ENCODE measurements around the gene RASAL3.
"Not testable (repeated sequence)": the region's sequence is repeated elsewhere in the genome, so short reads cannot be mapped to it uniquely, and the experiment has no call there.

Gene RASAL3

DNA sequence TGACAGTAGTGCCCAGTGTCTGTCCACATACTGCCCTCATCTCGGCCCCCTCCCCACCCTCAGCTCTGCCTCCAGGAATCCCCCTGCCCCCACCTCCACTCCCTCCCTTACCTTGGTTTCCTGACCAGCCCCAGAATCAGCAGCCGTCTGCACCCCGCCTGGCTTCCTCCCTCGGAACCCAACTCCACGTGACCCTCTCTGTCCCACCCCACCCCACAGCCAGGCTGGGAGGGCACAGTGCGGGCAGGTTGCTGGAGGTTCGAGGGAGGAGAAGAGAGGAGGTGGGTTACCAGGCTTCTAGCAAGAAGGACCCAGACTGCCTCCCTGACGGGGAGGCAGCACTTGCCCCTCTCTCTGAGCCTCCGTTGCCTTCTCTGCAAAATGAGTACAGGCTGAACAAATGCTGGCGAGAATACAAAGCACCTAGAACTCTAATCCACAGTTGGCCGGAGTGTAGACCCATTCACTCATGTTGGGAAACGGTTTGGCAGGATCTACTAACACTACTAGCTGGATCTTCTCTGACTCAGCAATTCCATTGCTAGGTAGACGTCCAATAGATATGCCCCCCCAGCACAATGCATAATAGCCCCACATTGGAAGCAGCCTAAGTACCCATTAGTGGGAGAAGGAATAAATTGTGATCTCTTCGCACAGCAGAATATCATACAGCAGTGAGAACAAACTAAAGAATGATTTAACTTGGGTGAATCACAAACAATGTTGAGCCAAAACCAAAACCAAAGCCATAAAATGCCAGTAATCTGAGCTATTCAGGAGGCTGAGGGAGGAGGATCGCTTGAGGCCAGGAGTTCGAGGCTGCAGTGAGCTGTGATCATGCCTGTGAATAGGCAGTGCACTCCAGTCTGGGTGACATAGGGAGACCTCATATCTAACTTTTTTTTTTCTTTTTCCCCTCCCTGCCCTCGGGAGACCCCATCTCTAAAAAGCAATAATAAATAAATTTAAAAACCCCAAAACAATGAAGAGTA lies at the start of gene RASAL3:
Gene RASAL3, minus strand, starts transcription at position 151 of the 992 bp plus-strand sequence. CDS start 186 bp downstream, outside the sequence.
- no peak for DNase-seq

DNA sequence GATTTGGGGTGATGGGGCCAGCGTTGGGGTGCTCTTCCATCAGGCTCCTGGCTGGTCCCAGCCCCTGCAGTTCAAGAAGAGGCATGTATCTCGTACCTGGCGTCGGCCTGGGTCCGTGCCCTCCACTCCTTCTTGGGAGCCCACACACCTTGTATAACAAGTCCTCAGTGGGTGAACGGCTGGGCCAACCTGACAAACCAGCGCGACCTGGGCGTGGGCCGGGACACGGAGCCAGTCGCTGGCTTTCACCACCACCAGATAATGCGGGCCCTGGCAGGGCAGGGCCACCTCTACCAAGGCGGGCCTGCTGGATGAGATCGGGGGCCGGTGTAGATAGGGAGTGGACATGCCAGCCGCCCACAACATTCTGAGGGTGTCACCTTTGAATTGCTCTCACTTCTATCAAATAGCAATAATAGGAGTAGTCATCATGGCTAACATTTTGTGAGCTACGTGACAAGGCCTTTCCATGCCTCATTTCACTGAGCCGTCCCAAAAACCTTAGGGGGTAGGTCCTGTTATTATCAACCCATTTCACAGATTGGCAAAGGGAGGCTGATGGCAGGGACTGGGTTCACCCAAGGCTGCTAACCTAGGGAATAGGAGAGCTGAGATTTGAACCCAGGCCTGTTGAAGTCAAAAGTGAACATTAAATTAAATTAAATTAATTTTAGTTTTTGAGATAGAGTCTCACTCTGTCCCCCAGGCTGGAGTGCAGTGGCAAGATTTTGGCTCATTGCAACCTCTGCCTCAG lies 47.5 kb upstream of the RASAL3 start:
- DNase-seq: no peak

DNA sequence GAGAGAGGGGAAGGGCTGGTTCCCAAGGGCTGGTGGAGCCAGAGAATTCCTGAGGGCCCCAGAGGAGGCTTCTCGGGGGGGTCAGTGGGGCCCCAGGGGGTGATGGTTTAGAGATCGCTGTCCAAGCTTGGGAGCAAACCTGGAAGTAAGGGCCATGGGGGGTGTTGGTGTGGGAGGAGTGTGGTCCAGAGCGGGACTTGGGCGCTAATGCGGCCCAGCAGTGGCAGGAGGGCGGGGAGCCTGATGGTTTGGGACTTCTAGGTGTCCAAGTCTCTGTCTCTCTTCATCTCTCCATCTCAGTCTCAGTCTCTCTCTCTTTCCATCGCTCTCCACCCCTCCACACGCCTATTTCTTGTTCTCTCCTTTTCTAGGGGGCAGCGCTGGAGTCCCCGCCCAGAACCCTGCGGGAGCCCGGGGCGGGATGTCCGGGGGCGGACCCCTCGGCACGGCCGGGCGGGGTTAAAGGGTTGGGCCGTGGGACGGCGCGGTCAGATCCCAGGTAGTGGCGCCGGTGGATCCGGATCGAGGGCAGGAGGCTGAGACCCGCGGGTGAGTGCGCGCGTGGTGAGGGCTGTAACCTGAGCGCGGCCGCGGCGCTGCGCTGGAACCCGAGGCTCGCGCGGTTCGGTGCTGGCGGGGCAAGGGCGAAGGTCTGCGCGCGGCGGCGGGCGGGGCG lies 43.8 kb upstream of the RASAL3 start, which contains the start of gene CYP4F22:
Gene CYP4F22, plus strand, starts transcription at position 491 of the 676 bp plus-strand sequence. CDS start 16,812 bp downstream, outside the sequence.
- no peak for DNase-seq

DNA sequence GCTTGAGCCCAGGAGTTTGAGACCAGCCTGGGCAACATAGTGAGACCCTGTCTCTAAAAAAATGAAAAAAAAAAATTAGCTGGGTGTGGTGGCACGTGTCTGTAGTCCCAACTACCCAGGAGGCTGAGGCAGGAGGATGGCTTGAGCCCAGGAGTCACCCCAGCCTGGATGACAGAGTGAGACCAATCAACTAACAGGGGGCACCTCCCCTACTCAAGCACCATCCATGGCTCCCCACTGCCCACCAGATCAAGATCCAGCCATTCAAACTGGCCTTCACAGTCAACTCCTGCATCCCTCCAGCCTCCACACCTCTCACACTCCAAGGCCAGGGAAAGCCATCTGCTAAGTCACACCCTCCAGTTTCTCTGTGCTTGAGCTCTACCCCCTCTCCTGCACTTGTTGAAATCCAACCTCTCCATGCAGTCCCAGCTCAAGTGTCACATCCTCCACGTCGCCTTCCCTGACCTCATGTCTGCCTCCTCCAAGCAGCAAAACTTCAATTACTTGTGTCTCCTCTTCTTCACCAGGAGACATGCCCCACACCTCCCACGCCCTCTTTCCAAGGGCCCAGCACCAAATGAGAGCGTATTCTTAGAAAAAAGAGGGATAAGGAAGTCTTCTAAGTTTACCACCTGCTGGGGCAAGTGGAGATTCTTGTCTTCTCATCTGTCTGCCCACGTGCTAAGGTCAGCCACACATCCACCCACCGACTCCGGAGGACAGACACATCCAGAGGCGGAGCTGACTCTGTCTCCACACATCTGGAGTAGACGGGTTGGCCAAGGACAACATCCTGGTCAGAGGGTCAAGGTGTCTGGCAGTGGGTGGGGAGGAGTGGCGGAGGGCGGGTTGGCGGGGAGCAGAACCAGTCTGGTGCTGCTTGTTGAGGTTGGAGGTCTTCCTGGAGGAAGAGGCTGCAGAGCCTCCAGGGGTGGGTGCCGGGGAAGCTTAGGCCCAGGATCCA lies 43.0 kb upstream of the RASAL3 start:
- no peak for DNase-seq

DNA sequence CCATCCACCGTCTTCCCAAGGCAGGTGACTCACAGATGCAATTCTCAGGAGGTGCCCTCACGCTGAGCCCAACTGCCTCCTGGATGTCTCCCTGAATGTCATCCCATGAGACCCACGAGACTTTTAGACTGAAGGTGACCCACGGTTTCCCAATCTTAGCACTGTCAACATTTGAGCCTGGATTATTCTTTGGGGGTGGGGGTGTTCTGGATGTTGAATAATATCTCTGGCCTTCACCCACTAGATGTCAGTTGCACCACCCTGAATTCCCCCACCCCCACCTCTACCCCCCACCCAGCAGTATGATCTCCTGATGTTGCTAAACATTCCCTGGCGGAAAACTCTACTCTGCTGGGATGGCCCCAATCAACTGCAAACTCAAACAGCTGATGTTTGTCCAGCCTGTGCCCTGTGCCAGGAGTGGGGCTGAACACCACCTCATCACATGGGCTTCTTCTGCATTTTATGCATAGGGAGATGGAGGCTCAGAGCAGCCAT lies 41.8 kb upstream of the RASAL3 start:
- no peak for DNase-seq

DNA sequence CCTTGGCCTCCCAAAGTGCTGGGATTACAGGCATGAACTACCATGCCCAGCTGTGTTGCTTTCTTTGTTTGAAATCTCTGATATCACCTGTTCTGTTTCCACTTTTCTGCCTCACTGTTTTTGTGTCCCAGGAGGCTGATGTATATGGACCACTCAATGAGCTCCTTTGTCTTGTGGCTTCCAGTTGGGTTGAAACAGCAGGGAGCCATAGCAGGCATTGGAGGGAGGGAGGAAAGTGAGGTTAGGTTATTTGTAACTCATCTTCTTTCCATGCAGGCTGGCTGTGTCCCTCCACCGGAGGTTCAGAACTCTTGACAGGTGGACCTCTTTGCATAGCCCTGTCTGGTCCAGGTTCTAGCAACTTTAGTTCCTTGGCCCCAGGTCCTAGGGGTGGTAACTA lies 37.9 kb upstream of the RASAL3 start:
- DNase-seq: no peak

DNA sequence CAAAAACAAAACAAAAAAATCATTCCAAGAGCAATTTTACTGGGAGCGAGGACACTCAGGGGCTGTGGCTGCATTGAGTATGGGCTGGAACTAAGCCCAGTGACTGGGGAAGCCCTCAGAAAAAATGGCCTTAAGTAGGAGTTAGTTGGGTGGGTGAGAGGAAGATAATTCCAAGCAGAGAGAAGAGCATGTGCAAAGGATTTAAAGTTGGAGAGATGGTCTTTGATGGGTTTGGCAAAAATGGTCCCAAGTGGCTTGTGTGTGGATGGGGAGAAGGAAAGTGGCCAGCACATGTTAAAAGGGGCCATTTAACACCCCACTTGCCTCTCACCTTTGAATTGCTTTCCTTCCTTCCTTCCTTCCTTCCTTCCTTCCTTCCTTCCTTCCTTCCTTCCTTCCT lies 37.3 kb upstream of the RASAL3 start:
- no peak for DNase-seq

DNA sequence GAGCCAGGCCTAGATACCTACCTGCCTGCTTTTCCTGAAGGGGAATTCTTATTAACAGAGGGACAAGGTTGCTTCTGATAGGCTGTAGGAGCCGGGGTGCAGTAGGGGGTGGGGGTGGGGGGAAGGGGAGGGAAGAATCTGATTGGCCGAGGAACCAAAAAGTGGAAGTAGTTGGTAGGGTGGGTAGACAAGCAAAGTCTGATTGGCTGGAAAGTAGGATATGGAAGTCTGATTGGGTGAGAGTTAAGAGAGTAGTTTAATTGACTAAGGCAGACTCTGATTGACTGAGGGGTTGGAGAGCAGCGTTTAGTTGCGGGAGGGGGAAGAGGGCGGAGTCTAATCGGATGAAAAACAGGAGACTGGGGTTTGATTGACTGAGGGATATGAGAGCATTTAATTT lies 34.6 kb upstream of the RASAL3 start:
- no peak for DNase-seq

DNA sequence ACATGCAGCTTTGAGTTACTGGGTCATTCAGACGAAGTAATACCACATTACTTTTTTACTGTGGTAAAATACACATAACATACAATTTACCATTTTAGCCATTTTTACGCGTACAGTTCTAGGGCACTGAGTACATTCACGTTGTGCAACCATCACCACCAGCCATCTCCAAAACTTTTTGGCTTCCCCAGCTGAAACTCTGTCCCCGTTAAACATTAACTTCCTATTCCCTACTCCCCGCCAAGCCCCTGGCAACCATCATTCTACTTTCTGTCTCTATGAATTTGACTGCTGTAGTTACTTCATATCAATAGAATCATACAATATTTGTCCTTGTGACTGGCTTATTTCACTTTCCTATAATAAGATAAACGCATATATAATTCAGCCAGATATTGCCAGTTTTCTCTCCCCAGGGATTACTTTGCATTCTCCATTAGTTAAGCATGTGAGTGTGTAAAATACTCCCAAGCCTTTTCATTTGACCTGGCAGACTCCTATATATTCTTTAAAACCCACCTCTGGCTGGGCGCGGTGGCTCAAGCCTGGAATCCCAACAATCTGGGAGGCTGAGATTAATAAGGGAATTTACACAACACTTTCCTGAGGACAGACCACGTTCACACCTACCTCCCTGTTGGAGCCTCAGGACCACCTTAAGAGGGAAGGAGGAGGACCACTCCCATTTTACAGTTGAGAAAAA lies 34.0 kb upstream of the RASAL3 start:
- no peak for DNase-seq

DNA sequence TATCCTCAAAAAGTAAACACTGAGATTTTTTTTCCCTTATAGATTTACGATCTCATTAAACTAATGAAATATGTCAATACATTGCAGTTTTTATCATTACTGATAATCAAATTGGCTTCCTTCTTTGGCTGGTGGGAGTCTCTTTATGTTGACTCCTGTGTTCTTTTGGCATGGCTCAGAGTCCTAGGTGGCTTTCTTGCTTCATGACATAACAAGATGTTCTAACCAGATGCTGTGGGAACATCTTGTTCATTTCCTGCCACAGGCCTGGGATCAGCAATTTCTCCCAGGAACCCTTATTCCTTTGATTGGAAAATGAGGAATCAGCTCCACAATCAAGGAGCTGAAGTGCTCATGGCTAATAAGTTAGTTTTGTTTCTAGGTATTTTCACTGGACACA lies 30.8 kb upstream of the RASAL3 start:
- DNase-seq: no peak

DNA sequence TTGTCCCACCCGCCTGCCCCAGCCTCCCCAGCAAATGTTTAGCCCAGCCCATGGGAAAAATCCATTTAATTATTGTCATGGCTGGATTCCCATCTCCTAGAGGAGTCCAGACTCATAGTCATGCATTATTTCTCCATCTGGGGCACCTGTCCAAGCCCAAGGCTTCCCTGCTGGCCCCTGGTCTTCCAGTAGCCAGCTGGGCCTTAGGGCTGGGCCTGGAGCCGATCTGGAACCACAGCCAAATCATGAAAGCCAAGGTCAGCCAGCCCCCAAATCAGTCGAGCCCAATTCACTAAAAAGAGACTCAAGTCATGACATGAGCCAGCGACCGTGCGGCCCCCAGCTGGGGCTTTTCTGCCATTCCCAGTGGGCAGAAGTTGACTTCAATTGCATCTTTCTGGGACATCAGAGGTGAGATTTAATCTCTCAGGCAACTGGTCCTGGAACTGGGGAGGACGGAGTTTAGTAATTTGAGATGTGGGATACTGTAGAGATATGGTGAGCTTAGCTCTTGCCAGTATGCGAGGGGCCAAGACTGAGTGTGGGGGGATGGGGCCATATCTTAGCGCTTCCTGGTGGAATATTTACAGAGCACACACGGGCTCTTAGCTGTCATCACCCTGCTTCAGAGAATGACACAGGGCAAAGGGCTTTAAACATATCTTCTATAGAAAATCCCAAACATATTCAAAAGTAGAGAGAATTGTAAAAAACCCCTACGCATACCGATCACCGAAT lies 24.3 kb upstream of the RASAL3 start:
- DNase-seq: no peak

DNA sequence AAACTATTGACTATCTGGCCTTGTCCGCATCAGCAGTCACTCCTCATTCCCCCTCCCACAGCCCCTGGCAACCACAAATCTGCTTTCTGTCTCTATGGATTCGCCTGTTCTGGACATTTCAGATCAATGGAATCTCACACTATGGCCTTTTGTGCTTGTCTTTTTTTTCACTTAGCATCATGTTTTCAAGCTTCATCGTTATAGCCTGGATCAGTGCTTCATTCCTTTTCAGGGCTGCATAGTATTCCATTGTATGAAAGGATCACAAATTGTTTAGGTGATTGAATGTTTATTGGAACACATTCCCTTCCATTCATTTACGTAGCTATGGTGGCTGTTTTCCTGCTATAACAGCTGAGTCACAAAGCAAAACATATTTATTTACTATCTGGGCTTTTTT lies 22.7 kb upstream of the RASAL3 start:
- no peak for DNase-seq

DNA sequence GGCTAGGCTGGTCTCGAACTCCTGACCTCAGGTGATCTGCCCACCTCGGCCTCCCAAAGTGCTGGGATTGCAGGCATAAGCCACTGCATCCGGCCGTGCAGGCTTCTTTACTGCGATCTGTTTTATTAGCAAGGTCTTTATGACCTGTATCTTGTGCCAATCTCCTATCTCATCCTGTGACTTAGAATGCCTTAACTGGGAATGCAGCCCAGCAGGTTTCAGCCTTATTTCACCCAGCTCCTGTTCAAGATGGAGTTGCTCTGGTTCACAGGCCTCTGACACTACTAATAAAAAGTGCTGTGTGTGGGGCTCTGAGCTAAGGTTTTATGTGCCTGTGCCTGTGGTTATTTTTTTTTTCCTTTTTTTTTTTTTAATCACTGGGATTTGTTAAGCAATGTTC lies 21.4 kb upstream of the RASAL3 start:
- not testable (repeated sequence) for DNase-seq

DNA sequence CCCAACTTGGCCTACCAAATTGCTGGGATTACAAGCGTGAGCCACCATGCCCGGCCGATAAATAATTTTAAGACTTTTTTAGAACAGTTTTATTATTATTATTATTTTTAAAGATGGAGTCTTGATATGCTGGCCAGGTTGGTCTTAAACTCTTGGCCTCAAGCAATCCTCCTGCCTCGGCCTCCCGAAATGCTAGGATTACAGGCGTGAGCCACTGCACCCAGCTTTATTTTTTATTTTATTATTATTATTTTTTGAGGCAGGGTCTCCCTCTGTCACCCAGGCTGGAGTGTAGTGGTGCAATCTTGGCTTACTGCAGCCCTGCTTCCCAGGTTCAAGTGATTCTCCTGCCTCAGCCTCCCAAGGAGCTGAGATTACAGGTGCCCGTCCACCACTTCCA lies 16.7 kb upstream of the RASAL3 start:
- not testable (repeated sequence) for DNase-seq

DNA sequence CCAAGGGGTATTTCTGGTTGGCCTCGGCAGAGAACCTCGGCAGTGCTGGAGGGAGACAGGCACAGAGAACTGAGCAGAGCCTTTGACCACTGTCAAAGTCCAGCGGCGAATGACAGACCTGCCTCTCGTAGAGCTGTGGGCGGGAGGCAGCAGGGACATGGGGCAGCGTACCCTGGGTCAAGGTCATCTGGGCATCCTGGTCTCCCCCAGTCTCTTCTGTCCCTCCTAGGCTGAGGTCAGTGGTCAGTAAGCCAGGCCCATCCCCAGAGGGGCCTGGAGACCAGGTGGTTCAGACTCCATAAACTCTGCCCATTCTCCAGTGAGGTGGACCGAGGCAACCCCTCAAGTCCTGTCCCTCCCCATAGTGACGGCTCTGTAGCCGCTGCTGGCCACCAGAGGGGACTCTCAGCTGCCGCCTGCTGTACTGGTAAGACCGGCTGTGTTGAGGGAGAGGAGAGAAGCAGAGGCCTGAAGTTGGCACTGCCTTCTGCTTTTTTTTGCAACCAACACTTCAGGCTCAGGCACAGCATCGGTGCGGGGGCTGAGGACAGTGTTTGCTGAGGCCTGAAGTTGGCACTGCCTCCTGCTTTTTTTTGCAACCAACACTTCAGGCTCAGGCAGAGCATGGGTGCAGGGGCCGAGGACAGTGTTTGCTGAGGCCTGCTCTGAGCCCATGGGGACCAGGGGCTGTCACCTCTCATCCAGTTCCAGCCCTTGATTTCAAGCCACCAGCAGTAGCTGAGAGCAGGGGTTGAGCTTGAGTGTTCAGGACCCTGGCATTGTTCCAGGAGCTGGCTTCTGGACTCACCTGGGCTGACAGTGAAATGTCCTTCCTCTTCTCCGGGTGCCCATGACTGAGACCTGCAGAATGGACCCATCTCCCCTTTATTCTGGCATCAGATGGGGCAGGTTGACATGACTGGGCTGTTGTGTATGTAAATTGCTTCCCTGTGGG lies 15.3 kb upstream of the RASAL3 start, which contains the start of gene PGLYRP2:
Gene PGLYRP2, minus strand, starts transcription at position 111 of the 955 bp plus-strand sequence. CDS start 130 bp downstream, outside the sequence.
- DNase-seq: no peak

DNA sequence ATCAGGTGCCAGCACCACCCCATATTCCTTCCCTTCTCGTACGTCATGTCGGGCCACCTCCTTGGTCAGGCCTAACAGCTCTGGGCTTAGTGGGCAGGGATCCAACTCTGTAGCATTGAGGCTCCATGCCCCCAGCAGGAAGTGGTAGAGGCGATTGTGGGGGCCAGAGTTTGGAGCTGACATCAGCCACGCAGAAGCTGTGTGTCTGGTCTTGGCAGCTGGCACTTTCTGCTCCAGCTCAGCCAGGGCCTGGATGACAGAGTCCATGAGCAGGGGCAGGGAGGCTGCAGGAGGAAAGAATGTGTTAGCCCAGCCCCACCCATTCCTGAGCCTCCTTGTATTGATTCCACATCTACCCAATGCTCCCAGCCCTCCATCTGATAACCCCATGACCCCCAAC lies 12.0 kb upstream of the RASAL3 start:
- no peak for DNase-seq

DNA sequence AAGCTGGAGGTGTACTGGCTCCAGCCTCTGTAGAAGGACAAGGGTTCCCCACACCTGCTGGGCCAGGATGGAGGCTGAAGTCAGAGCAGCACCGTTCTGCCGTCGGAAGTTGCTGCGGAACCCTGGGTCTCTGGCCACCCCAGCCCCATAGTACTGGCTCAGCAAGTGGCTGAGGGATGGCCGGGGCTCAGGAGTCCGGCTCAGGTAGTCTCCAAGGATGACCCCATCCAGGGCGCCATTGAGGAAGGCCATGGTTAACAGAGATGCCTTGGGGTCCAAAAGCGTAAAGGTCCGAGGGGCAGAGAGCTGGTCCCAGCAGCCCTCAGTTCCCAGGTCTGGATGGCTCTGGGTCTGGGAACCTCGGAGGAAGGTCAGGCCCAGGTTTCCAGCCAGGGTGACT lies 11.3 kb upstream of the RASAL3 start:
- no peak for DNase-seq

DNA sequence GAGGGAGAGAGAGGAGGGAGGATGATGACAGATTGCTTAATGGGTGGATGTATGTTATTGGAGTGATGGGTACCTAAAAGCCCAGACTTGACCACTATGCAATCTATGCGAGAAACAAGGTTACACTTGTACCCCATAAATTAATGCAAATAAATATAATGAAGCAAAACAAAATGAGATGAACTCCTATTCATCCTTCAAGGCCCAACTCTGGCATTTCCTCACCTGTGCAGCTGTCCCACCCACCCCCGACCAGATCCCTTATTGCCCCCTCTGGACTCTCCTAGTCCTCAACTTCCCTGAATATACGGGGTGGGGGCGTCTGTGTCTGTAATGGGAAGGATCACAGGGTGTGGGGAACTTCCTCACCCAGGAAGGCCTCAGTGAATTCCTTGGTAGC lies 10.8 kb upstream of the RASAL3 start:
- no peak for DNase-seq

DNA sequence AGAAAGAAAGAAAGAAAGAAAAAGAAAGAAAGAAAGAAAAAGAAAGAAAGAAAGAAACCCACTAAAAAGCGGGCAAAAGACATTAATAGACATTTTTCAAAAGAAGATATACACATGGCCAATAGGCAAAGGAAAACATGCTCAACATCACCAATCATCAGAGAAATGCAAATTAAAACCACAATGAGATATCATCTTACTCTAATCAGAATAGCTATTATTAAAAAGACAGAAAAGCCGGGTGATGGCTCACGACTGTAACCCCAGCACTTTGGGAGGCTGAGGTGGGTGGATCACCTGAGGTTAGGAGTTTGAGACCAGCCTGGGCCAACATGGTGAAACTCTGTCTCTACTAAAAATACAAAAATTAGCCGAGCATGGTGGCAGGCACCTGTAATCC lies 9.5 kb upstream of the RASAL3 start:
- DNase-seq: not testable (repeated sequence)
